ACHN (cell line): ENCODE data around the gene PLXNC1.
"Not testable (repeated sequence)": the region's sequence is repeated elsewhere in the genome, so short reads cannot be mapped to it uniquely, and the experiment has no call there.

Experiments
- DNase-seq: peaks from one replicate; pipeline ENCODE4 v3.0.0-alpha.2; 2015
- in situ Hi-C: cut with HindIII; loops from 2 replicates; pipeline ENCODE4 v1.10.0; 2017; ENCODE audit warnings: low sequenced_read_pairs, low pct_ligation_motif_present, low pct_unique_long_range_greater_than_20kb

Gene PLXNC1

DNA sequence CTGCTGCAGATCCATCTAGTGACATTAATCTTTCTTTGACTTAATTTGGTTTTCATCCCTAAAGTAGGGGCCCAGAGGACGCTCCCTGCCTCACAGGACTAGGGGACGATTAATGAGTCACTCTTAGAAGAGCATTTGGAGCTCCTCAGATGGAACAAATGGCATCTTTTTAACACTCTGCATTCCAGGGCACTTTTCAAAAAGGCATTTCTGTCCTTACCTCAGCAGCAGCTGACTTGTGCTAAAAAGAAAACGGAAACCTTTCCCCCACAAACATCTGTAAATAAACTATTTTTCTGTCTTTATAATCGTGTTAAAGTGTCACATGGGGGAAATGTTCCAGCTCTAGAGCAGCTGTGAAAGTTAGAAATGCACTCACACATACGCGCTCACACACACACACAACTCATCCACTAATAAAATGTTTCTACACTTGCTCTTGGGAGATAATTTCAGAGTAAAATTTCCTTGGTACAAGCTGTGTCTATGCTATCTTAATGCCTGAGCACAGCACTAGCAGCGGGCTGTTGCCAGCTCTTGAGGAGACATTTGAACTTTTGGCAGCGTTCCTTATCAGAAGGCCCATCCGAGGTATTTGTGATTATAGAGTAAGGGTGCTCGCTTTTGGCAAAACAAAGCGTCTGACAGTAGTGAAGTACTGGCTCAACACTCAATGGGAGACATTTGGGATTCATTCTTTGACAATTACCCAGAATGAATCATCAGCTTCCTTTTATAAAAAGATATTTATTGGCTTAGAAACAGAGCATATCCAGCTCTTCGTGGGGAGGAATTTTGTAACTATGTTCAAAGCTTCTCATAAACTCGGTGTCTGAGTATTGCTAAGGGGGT is 141.3 kb downstream of the PLXNC1 start:
- in situ Hi-C loops = no loop called here
- no peak for DNase-seq

DNA sequence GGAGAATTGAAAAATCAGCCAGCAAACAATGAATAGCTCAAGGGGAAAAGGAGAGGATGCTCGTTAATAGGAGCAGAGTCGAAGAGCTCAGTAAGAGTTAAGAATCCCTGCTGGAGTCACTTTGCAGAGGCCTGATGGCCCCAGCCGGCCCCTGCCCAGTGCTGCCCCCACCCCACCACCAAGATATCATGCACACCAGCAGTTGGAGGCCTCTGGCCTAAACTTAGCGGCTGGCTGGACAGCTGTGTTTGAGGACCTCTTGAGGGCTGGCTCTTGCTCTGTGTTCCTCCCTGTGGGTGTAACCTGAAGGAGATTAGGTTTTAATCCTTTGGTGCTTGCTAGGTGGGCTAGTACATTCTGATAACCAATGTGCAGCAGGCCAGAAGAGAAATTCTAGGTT is 142.0 kb downstream of the PLXNC1 start:
- DNase-seq = no peak
- in situ Hi-C loops = no loop called here

DNA sequence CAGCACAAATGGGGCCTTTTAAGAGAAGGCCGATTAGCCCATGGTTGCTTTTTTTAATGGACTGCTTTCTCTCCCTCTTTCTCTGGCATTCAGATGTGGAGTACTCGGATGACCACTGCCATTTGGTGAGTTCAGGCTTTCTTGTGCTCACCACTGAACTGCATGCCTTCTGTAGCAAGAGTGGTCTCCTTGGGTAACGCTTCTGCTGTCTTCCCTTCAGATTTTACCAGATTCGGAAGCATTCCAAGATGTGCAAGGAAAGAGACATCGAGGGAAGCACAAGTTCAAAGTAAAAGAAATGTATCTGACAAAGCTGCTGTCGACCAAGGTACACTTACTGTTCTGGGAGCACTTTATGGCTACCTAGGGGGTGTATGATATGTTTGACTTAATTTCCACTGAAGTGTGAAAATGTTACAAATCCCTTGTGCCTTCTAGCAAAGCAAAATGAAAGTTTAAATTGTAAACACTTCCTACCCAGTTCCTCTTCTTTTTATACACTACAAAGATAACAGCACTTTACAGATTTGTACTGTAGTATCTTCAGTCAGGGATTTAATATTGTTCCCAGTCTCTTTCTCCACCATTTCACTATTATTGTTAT is 148.8 kb downstream of the PLXNC1 start:
- in situ Hi-C loops = no loop called here
- no peak for DNase-seq

DNA sequence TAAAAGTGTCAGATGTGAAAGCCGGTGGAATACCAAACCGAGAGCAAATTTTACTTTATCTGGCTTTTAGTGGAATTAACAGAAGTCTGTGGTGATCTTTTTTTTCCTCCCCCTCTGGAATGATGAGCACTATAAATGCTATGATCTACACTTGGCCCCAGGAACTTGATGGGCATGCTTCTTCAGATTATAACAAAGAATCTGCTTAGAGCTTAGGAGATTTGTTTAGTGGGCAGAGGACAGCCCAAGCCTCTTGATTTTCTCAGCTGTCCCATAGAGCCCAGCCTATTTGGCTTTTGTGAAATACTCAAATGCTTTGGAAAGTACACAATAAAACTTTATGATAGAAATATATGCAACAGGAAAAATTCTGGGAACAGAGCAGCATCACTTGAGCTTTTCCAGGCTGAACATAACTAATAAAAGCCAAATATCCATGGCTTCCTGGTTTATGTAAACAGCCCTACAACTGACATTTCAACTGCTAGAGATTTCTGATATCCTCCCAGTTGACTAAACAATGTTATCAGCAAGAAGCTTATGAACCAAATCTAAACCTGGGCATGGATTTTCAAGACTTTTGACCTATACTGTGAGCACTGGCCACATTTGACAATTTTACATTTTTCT is 149.6 kb downstream of the PLXNC1 start:
- no peak for DNase-seq
- in situ Hi-C loops = no loop called here

DNA sequence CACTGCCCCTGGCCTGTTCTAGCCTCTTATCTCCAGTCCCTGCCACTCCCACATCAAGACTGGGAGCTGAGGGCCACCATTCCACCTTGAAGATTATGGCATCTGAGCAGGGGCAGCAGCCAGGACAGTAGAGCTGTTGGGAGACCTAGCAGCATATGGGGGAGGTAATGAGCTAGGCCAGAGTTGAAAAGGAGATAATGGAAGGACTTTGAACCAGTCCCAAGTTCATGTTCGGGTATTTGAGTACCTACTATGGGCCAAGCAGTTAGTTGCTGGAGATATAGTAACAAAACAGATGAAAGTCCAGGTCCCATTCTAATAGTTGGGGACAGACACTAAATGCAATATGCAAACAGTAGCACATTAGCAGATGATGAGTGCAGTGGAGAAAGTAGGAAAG is 151.5 kb downstream of the PLXNC1 start:
- no peak for DNase-seq
- in situ Hi-C loops = no loop called here

DNA sequence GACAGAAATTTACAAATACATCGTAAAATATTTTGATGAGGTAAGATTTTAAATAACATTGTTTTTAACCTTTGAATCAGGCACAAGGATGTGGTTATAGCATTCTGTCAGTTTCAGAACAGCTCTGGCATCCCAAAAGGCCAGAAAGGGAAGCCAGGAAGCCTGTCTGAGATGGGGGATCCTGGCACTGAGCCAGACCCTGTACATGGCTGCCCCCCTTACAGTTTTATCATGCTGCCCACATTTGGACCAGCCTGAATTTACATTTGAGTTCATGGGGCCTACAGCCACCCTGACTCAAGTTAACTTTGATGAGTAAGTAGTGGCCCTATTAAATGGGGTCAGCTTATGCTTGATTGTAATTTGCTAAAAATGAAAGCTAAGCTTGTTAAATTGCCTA is 155.6 kb downstream of the PLXNC1 start:
- no peak for DNase-seq
- in situ Hi-C loops = no loop called here

DNA sequence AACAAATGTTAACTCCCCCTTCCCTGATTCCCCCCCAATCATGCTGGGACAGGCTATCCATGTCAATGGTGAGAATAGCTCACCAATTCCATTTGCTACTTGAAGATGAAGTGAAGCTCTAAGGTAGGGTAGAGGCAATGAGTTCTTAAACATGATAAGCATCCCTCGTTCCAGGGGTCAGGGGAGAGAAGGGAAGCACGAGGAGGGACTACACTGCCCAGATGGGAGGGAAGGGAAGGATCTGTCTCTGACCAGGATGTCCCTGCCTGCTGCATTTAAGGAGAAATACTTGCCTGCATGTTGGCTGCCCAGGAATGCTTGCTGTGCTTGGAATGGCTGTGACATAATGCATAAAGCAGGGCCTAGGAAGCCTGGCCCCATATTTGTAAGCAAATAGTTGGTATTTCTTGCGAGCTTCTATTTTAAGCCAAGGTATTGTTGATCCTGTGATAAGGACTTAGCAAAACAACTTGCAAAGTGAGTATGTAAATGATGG is 156.2 kb downstream of the PLXNC1 start:
- DNase-seq = no peak
- in situ Hi-C loops = no loop called here

DNA sequence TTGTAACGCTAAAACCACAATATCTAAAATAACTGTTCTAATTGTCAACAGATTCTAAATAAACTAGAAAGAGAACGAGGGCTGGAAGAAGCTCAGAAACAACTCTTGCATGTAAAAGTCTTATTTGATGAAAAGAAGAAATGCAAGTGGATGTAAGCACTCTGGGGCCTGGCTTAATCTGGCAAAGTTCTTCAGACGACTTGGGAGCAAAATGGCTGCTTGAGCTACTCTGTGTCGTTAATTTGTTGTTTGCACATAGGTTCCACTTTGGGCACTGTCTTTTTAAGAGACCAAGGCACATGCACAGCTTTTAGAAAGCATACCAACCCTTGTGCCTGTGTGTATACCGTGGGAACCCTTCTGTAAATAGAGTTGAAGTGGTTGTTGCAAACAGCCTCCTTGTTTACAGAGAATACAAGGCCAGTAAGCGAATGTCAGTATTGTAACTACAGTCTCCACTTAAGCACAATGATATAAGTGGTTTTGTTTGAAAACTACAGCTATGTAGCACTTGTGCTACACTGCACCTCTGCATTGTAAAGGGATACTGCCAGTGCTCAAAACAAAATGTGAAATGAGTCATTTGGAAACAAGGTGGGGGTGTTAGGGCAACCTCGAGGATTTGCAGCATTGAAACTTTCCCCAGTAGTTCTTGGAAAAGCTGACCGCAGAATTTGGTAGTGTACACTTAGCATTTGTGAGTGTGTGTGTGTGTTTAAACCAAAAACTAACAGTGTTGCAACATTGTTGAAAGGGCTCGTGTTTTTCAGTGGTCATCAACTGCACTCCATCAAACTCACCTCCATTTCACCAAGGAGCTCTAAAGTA is 157.0 kb downstream of the PLXNC1 start:
- DNase-seq = no peak
- in situ Hi-C loops = no loop called here

DNA sequence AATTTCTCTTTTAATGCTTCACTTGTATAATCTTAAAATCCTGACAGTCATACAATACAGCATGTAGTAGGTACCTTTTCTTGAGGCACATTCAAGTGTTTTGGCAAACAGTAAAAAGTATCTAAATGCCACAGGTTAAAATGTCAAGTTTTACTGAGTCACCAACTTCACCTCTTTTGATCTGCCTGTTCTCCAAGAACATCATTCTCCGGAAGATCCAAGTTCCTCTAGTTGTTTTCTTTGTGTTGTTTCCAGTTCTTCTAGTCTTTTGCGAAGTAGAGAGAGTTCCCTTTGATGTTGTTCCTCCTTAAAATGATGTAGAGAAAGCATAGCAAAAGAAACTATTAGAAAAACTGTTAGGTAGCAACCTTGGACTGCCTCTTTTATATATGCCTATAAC is 160.2 kb downstream of the PLXNC1 start:
- DNase-seq = no peak
- in situ Hi-C loops = no loop called here

DNA sequence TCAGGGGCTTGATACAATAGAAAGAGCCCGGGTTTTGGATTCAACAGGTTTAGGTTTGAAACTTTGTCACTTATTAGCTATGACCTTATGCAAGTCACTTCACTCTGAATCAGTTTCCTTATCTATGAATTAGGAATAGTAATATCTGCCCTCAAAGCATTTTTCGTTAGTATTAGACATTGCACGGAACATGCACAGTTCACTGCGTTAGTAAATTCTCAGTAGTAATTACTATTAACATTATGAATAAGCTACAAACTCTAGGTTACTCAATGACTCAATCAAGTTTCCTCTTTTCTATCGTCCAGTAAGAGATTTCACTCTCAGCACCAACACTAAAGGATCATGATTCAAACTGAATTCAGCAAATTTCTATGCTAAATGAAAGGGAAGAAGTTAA is 161.0 kb downstream of the PLXNC1 start:
- in situ Hi-C loops = no loop called here

DNA sequence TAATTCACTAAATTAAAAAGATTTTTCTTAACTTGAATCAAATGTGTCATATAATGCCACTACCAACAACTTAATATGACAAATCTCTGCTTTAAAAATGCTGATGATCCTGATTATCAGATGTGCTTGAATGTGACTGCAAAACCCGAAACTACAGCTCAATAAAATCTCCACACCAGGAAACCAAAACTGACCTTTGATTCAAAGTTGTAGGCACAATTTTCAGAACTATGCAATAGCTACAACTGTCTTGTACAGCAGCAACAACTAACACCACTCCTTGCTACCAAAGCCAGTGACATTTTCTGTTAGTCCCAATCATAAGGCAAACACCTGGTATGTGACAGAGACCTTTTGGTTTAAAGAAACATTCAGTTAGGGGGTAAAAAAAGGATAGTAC is 164.0 kb downstream of the PLXNC1 start:
- DNase-seq = no peak
- in situ Hi-C loops = no loop called here

More for the DNA sequence above, 161.0 kb downstream of the PLXNC1 start:
- no peak for DNase-seq

DNA sequence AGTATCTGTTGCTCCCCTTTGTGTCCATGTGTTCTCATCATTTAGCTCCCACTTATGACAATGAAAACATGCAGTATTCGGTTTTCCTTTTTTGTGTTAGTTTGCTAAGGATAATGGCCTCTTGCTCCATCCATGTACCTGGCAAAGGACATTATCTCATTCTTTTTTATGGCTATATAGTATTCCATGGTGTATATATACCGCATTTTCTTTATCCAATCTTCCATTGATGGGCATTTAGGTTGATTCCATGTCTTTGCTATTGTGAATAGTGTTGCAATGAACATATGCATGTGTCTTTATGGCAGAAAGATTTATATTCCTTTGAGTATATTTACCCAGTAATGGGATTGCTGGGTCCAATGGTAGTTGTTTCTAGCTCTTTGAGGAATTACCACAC is 168.2 kb downstream of the PLXNC1 start:
- in situ Hi-C loops = not testable (repeated sequence)

DNA sequence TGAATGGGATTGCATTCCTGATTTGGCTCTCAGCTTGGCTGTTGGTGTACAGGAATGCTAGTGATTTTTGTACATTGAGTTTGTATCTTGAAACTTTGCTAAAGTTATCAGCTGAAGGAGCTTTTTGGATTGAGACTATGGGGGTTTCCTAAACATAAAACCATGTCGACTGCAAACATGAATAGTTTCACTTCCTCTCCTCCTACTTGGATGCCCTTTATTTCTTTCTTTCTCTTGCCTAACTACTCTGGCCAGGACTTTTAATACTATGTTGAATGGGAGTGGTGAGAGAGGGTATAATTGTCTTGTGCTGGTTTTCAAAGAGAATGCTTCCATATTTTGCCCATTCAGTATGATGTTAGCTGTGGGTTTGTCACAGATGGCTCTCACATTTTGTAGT is 169.8 kb downstream of the PLXNC1 start:
- DNase-seq = no peak
- in situ Hi-C loops = no loop called here

More for the DNA sequence above, 168.2 kb downstream of the PLXNC1 start:
- DNase-seq = not testable (repeated sequence)

DNA sequence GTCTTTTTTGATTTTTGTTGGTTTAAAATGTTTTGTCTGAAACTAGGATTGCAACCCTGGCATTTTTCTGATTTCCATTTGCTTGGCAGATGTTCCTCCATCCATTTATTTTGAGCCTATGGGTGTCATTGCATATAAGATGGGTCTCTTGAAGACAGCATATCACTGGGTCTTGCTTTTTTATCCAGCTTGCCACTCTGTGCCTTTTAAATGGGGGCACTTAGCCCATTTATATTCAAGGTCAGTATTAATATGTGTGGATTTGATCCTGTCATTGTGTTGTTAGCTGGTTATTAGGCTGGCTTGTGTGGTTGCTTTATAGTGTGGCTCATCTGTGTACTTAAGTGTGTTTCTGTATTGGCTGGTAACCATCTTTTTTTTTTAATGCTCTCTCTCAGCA is 171.7 kb downstream of the PLXNC1 start:
- DNase-seq = no peak
- in situ Hi-C loops = no loop called here

DNA sequence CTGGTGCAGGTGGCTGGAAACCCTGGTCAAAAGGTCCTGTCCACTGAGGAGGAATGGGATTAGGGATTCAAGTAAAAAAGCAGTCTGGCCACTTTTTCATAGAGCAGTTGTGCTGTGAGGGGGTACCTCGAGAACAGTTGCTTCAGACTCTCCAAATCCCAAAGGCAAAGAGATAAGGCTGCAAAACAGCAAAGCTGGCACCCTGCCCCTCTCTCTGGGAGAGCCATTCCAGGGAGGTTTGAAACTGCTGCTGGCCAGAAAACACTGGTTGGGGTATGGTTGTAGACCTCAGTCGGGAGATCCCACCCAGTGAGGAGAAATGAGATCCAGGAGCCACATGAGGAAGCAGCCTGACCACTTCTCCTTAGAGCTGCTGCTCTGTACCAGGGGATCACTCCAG is 174.0 kb downstream of the PLXNC1 start:
- DNase-seq = no peak
- in situ Hi-C loops = no loop called here

DNA sequence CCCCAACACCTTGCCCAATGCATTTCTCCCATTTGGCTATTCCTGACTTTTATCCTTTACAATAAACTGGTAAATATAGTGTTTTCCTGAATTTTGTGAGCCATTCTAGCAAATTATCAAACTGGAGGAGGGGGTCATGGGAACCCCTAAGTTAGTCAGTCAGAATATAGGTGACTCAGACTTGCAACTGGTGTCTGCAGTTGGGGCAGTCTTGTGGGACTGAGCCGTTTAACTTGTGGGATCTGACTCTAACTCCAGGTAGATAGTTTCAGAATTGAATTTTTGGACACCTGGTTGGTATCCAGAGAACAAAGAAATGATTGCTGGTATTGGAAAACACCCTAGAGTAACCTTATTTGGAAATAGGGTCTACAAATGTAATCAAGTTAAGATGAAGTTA is 177.9 kb downstream of the PLXNC1 start:
- no peak for DNase-seq
- in situ Hi-C loops = no loop called here

DNA sequence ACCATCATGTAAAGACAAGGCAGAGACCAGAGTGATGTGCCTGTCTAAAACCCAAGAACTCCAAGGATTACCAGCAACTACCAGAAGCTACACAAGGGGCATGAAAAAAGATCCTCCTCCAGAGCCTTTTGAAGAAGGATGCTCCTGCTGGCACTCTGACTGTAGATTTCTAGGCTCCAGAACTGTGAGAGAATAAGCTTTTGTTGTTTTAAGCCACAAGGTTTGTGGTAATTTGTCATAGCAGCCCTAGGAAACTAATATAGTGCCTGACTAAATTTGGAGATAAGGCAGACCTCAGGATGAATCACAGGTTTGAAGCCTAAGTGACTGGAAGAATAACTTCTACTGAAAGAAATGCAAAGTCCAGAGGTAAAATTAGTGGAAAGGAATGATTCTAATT is 178.3 kb downstream of the PLXNC1 start:
- in situ Hi-C loops = no loop called here
- peak; percentile 75 for DNase-seq

DNA sequence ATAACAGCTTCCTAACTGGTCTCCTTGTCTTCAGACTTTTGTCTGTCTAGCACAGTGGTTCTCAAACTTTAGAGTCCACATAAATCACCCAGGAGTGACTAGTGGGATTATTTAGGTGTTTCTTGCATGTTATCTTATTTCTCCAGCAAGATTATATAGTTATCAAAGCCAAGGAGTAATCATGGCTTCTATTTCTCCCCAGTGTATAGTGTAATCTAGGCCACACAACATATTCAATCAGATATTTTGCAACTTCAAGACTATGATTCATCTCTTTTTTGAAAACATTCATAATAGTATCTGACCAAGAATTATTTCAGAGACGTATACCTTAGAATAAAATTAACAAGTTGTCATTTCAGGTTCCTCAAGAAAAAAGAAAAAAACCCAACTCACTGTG is 179.4 kb downstream of the PLXNC1 start:
- DNase-seq = no peak
- in situ Hi-C loops = no loop called here

DNA sequence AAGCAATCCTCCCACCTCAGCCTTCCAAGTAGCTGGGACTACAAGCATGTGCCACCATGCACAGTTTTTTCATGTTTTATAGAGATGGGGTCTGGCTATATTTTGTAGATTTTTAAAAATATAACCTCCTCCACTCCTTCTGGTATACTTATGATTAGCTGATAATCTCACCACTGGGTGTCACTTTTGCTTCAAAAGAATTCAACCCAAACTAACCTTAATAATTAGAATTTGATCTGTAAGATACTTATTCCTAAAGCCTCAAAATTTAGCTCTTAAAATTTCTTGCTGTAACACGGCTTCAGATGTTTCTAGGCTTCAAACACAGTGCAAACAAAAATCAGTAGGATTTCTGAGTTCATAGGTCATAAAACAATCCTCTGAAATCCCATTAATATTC is 181.0 kb downstream of the PLXNC1 start:
- DNase-seq = peak; percentile 22
- in situ Hi-C loops = no loop called here
